Fibroblast of lung (primary cell): ENCODE results near the gene ADGRD1. TPM values are rescaled to one million over a fixed set of nuclear protein-coding genes. Genes with fewer than 3 reads are reported as not detected.

ENCODE experiments used
- DNase-seq, 2 donors: peaks; one replicate each; pipeline versions ENCODE4 v3.0.0 to v3.0.0-alpha.2; 2010; ENCODE audit warnings: low read depth in 2 of 2
- H2AFZ ChIP-seq: 2 replicates; pipeline ENCODE4 v1.5.1; 2012; ENCODE audit warnings: low read length, control low read depth, inconsistent platforms
- H3K27ac ChIP-seq: 2 replicates; pipeline ENCODE4 v1.5.1; 2011; ENCODE audit warnings: low read length, control low read depth; ENCODE audit not compliant: insufficient read depth
- H3K27me3 ChIP-seq: 2 replicates; pipeline ENCODE4 v1.5.1; 2011; ENCODE audit warnings: mild to moderate bottlenecking, low read length; ENCODE audit not compliant: control insufficient read depth, insufficient read depth
- H3K36me3 ChIP-seq: 2 replicates; pipeline ENCODE4 v1.5.1; 2011; ENCODE audit warnings: low read length; ENCODE audit not compliant: control insufficient read depth, insufficient read depth
- H3K4me1 ChIP-seq: 2 replicates; pipeline ENCODE4 v1.5.1; 2011; ENCODE audit warnings: low read length; ENCODE audit not compliant: control insufficient read depth, insufficient read depth; ENCODE audit errors: extremely low read depth
- H3K4me2 ChIP-seq: 2 replicates; pipeline ENCODE4 v1.5.1; 2011; ENCODE audit warnings: low read length, control low read depth; ENCODE audit not compliant: insufficient read depth; ENCODE audit errors: extremely low read depth
- H3K4me3 ChIP-seq, 4 experiments: fragments of 200-600 bp in 1 of 4; sonication (generic) in 1 of 4; replicated peaks in 1 of 4; 2 replicates each; pipeline ENCODE4 v1.5.1; 2011 to 2016; ENCODE audit warnings: low read length in 4 of 4, low read depth in 3 of 4, mild to moderate bottlenecking in 3 of 4, control low read depth in 2 of 4, inconsistent platforms in 1 of 4, mixed read lengths in 1 of 4; ENCODE audit not compliant: insufficient read depth in 1 of 4; ENCODE audit errors: control extremely low read depth in 1 of 4
- H3K79me2 ChIP-seq: 2 replicates; pipeline ENCODE4 v1.5.1; 2012; ENCODE audit warnings: mild to moderate bottlenecking, low read length, inconsistent platforms; ENCODE audit not compliant: control insufficient read depth, insufficient read depth
- H3K9ac ChIP-seq: 2 replicates; pipeline ENCODE4 v1.5.1; 2011; ENCODE audit warnings: mild to moderate bottlenecking, low read length, control low read depth; ENCODE audit not compliant: insufficient read depth
- H3K9me3 ChIP-seq: 2 replicates; pipeline ENCODE4 v1.5.1; 2012; ENCODE audit warnings: low read depth, low read length; ENCODE audit not compliant: control insufficient read depth, insufficient read depth
- H4K20me1 ChIP-seq: 2 replicates; pipeline ENCODE4 v1.5.1; 2011; ENCODE audit warnings: low read length; ENCODE audit not compliant: control insufficient read depth, insufficient read depth; ENCODE audit errors: extremely low read depth
- EZH2 ChIP-seq: IDR thresholded peaks from 2 replicates; pipeline ENCODE4 v1.5.1; 2012; ENCODE audit warnings: low read length, control low read depth, mild to moderate bottlenecking; ENCODE audit errors: missing control alignments
- polyA plus RNA-seq, 2 donors: library from polyadenylated mRNA; depleted of rRNA in 1 of 2; stranded (reverse) in 1 of 2; unstranded in 1 of 2; fragments of >200 nt; gene quantifications; 2 replicates each; pipeline ENCODE4 v1.2.1, GENCODE V29; 2011 to 2012; ENCODE audit warnings: missing spikeins in 1 of 2
- total RNA-seq: library from RNA; depleted of rRNA; stranded (reverse); fragments of >200 nt; gene quantifications from 2 replicates; pipeline ENCODE4 v1.2.1, GENCODE V29; 2014
- TF ChIP-seq, protein P1 (sequence below), 2 donors: IDR thresholded peaks in 1 of 2; conservative IDR thresholded peaks in 1 of 2; 1 replicate in 1 of 2; 2 replicates in 1 of 2; pipeline ENCODE4 v1.5.1; 2011 to 2012; ENCODE audit warnings: low read length in 2 of 2, control low read depth in 1 of 2, inconsistent platforms in 1 of 2, low read depth in 1 of 2, mild to moderate bottlenecking in 1 of 2

The ADGRD1 gene
- total and polyA plus RNA-seq, 2 donors (not counting 1 experiment from before 2014, with no cell fraction given), result 7.3 to 11.6 TPM

DNA sequence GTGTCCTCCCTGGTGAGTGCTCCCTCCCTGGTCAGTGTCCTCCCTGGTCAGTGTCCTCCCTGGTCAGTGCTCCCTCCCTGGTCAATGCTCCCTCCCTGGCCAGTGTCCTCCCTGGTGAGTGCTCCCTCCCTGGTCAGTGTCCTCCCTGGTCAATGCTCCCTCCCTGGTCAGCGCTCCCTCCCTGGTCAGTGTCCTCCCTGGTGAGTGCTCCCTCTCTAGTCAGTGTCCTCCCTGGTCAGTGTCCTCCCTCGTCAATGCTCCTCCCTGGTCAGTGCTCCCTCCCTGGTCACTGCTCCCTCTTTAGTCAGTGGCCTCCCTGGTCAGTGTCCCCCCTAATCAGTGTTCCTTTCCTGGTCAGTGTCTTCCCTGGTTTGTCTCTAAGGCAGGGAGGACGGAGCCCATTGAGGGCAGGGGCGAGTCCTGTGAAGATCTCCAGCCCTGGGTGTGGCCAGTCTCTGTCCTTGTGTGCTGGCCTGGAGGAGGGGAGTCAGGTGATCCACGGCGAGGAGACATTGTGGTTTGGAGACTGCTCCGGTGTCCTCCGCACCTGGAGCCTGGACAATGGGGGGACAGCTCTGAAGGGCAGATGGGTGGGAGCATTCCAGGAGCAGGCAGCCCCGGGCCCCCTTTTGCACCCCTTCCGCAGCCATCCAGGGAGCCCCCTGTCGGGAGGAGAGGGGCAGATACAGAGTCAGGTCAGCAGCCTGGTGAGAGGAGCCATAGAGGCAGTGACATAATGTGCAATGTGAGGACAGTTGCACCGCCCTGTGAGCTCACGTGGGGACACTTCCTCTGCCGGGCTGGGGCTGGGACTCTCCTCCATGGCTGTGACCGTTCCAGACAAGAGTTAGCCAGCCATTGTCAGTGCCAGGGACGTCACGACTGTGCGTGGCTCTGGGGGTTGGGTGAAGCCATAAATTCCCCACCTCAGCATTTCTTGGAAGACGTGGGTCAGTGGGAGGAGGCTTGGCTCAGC, 93.4 kb downstream of the ADGRD1 start:
- Histone ChIP-seq H3K9me3 (no peaks in the 10 kb centered on the region), H3K27ac (no peak overlapping the region), H3K4me1 (no peaks in the 10 kb centered on the region), H4K20me1 (no peaks in the 10 kb centered on the region), H3K79me2 (no peaks in the 10 kb centered on the region), H3K36me3 (no peaks in the 10 kb centered on the region), H2AFZ (no peak overlapping the region), H3K4me3 (no peak overlapping the region), H3K4me2 (no peak overlapping the region), H3K9ac (no peak overlapping the region), H3K27me3 (no peaks in the 10 kb centered on the region)
- DNase-seq, result no peak
- no peak for TF ChIP-seq EZH2
- TF ChIP-seq, protein P1, sequence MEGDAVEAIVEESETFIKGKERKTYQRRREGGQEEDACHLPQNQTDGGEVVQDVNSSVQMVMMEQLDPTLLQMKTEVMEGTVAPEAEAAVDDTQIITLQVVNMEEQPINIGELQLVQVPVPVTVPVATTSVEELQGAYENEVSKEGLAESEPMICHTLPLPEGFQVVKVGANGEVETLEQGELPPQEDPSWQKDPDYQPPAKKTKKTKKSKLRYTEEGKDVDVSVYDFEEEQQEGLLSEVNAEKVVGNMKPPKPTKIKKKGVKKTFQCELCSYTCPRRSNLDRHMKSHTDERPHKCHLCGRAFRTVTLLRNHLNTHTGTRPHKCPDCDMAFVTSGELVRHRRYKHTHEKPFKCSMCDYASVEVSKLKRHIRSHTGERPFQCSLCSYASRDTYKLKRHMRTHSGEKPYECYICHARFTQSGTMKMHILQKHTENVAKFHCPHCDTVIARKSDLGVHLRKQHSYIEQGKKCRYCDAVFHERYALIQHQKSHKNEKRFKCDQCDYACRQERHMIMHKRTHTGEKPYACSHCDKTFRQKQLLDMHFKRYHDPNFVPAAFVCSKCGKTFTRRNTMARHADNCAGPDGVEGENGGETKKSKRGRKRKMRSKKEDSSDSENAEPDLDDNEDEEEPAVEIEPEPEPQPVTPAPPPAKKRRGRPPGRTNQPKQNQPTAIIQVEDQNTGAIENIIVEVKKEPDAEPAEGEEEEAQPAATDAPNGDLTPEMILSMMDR (conservative IDR thresholded peaks at IDR 0.05 in 1 of 2, IDR thresholded peaks at IDR 0.05 in 1 of 2; ENCODE audit: low read depth in 1 of 2, low read length in 2 of 2), result no peak

GRCh38 chr12:131047789-131048610, 94.3 kb downstream of the ADGRD1 start:
- Histone ChIP-seq H3K27me3 (no peaks in the 10 kb centered on the region), H3K4me3 (no peak overlapping the region), H4K20me1 (no peaks in the 10 kb centered on the region), H2AFZ (no peak overlapping the region), H3K27ac (no peak overlapping the region), H3K9ac (no peak overlapping the region), H3K79me2 (no peaks in the 10 kb centered on the region), H3K4me1 (no peaks in the 10 kb centered on the region), H3K9me3 (no peaks in the 10 kb centered on the region), H3K36me3 (no peaks in the 10 kb centered on the region), H3K4me2 (no peak overlapping the region)
- DNase-seq, result no peak
- no peak for TF ChIP-seq EZH2
- TF ChIP-seq, protein P1 (conservative IDR thresholded peaks at IDR 0.05 in 1 of 2, IDR thresholded peaks at IDR 0.05 in 1 of 2; ENCODE audit: low read depth in 1 of 2, low read length in 2 of 2), result no peak

- H4K20me1 ChIP-seq, result no peaks in the 10 kb centered on the region
- H3K4me3 ChIP-seq, result no peak overlapping the region
- H3K4me2 ChIP-seq, result no peak overlapping the region
- H2AFZ ChIP-seq, result no peak overlapping the region
- no peak overlapping the region for H3K9ac ChIP-seq
- no peaks in the 10 kb centered on the region for H3K4me1 ChIP-seq
- H3K9me3 ChIP-seq, result no peaks in the 10 kb centered on the region
- H3K27ac ChIP-seq, result no peak overlapping the region
- TF ChIP-seq, protein P1 (conservative IDR thresholded peaks at IDR 0.05 in 1 of 2, IDR thresholded peaks at IDR 0.05 in 1 of 2; ENCODE audit: low read depth in 1 of 2, low read length in 2 of 2), result no peak
- TF ChIP-seq EZH2, result no peak
- no peak for DNase-seq
- H3K79me2 ChIP-seq, result no peaks in the 10 kb centered on the region
- H3K36me3 ChIP-seq, result no peaks in the 10 kb centered on the region
- no peaks in the 10 kb centered on the region for H3K27me3 ChIP-seq
Measured at GRCh38 chr12:131048611-131048990, 94.9 kb downstream of the ADGRD1 start.
